Immature natural killer cell (primary cell): ENCODE data around the gene PEX5. TPM values are rescaled to one million over a fixed set of nuclear protein-coding genes. Genes with fewer than 3 reads are reported as not detected.

Experiments
- polyA plus RNA-seq, 3 donors: library from polyadenylated mRNA; unstranded; fragments of 300-500 nt; fragmentation: Illumina TruSeq; gene quantifications; one replicate each; pipeline ENCODE4 v1.2.3, GENCODE V29; 2021

The PEX5 gene
- polyA plus RNA-seq, 3 donors from 2014 or later: 11.9 to 22.6 (median 17.1) TPM

Other genes with a start within 250 kb of the PEX5 start
- gene RNU7-1, start 245.9 kb upstream of the PEX5 start, polyA plus RNA-seq: not detected
- 100 to 1,000 TPM in 2 of 3 donors, 10 to 100 TPM in 1; 83.7 to 315 (median 170) TPM for gene C12orf57, start 245.7 kb upstream of the PEX5 start, polyA plus RNA-seq
- gene PTPN6, start 238.3 kb upstream of the PEX5 start, polyA plus RNA-seq: 100 to 1,000 TPM; 231 to 513 (median 294) TPM
- gene PHB2, start 219.0 kb upstream of the PEX5 start, polyA plus RNA-seq: 100 to 1,000 TPM; 121 to 141 (median 136) TPM
- gene EMG1, start 218.8 kb upstream of the PEX5 start, polyA plus RNA-seq: 10 to 100 TPM; 46.2 to 83.8 (median 65.5) TPM
- gene LPCAT3, start 171.2 kb upstream of the PEX5 start, polyA plus RNA-seq: 10 to 100 TPM; 18.4 to 39.2 (median 34.8) TPM
- not detected for gene C1S, start 129.0 kb upstream of the PEX5 start, polyA plus RNA-seq
- 1 to 10 TPM in 1 of 3 donors, under 1 TPM in 1, not detected in 1; 0.98 to 3.9 TPM for gene C1R, start 97.2 kb upstream of the PEX5 start, polyA plus RNA-seq
- gene C1RL, start 80.5 kb upstream of the PEX5 start, polyA plus RNA-seq: 10 to 100 TPM in 1 of 3 donors, 1 to 10 TPM in 1, under 1 TPM in 1; 0.75 to 10.5 (median 8.5) TPM
- not detected for gene RBP5, start 60.8 kb upstream of the PEX5 start, polyA plus RNA-seq
- gene CLSTN3, start 59.3 kb upstream of the PEX5 start, polyA plus RNA-seq: 10 to 100 TPM in 2 of 3 donors, 1 to 10 TPM in 1; 7.6 to 18.9 (median 13.8) TPM
- gene ACSM4, start 114.4 kb downstream of the PEX5 start, polyA plus RNA-seq: not detected